Measurements from ENCODE around the gene KIF1A.

- TF ChIP-seq, protein P1, sequence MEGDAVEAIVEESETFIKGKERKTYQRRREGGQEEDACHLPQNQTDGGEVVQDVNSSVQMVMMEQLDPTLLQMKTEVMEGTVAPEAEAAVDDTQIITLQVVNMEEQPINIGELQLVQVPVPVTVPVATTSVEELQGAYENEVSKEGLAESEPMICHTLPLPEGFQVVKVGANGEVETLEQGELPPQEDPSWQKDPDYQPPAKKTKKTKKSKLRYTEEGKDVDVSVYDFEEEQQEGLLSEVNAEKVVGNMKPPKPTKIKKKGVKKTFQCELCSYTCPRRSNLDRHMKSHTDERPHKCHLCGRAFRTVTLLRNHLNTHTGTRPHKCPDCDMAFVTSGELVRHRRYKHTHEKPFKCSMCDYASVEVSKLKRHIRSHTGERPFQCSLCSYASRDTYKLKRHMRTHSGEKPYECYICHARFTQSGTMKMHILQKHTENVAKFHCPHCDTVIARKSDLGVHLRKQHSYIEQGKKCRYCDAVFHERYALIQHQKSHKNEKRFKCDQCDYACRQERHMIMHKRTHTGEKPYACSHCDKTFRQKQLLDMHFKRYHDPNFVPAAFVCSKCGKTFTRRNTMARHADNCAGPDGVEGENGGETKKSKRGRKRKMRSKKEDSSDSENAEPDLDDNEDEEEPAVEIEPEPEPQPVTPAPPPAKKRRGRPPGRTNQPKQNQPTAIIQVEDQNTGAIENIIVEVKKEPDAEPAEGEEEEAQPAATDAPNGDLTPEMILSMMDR (IDR thresholded peaks at IDR 0.05) = no peak
- TF ChIP-seq POLR2A (IDR thresholded peaks at IDR 0.05) = no peak
These were observed 6.6 kb downstream of the KIF1A start for GRCh38 chr2:240813231-240813921.
